Left cardiac atrium (tissue), 4 donors: Measurements from ENCODE around the gene KIAA0930. TPM values are rescaled to one million over a fixed set of nuclear protein-coding genes. Genes with fewer than 3 reads are reported as not detected.

Source experiments
- ATAC-seq, 2 donors: fragments of 200-7000 bp; cut with Tn5 transposase; one replicate each; pipeline ENCODE4 v1.9.1; 2020; ENCODE audit warnings: mild to moderate bottlenecking in 2 of 2, moderate library complexity in 2 of 2
- DNase-seq: peaks from one replicate; pipeline ENCODE4 v3.0.0-alpha.2; 2020
- intact Hi-C, 2 donors: fragments of 100-400 bp; cut with DNase I; formaldehyde crosslinking; loops; one replicate each; pipeline versions ENCODE4 v1.14.1 to v1.15.1; 2022 to 2023
- microRNA-seq, 2 donors: library from miRNA; unstranded; fragments of <30 nt; microRNA quantifications; one replicate each; pipeline ENCODE4 v1.2.0, GENCODE V29; 2020
- total RNA-seq, 2 donors: library from RNA; stranded (reverse); fragmentation: NEBNext Ultra II Directional; extraction: Animal tissue kit (Norgen Biotek cat#: 25700); gene quantifications; one replicate each; pipeline ENCODE4 v1.2.1, GENCODE V29; 2021
- donor health status: DM: no; HTN: yes; CAD: no.
- donor health status: DM: no; HTN: yes; CAD: no; lungs with severe emphysema.
- donor health status: DM: yes; HTN: yes; CAD: no.
- donor health status: Dilated cardiomyopathy.

KIAA0930 gene
- total RNA-seq, 2 donors from 2014 or later, result 25.8 to 38.5 TPM

- ATAC-seq, result peak; percentile 58 to 68
- peak; percentile 32 for DNase-seq
- intact Hi-C loops, result loop anchor here in 1 of 2 donors (5.0 kb wide), 1 partner anchor 73 kb away; no protein-coding TSS in a partner anchor
Measured at GRCh38 chr22:45164270-45165088, 76.2 kb downstream of the KIAA0930 start.

GRCh38 chr22:45163451-45164269 is 77.0 kb downstream of the KIAA0930 start, which contains the start of gene NUP50:
TSS of gene NUP50 (plus strand) at chr22:45163925. CDS start at chr22:45168178, 4,253 bp downstream.
- ATAC-seq, result peak; percentile 95 to 96
- DNase-seq, result peak; percentile 97
- intact Hi-C loops, result no loop called here

- DNase-seq, result peak; percentile 32
- intact Hi-C loops, result no loop called here
- peak; percentile 29 to 55 for ATAC-seq
Measured at GRCh38 chr22:45163099-45163450, 77.6 kb downstream of the KIAA0930 start.

- ATAC-seq (no peak), DNase-seq (no peak)
- intact Hi-C loops, result no loop called here
Measured at GRCh38 chr22:45162531-45162930, 78.2 kb downstream of the KIAA0930 start.

- ATAC-seq (no peak), DNase-seq (no peak)
- intact Hi-C loops, result no loop called here
Measured at GRCh38 chr22:45159652-45160462, 80.8 kb downstream of the KIAA0930 start.

GRCh38 chr22:45157907-45158306 is 82.8 kb downstream of the KIAA0930 start:
- DNase-seq, result no peak
- ATAC-seq, result no peak
- intact Hi-C loops, result no loop called here

- DNase-seq (no peak), ATAC-seq (no peak)
- intact Hi-C loops, result no loop called here
Measured at GRCh38 chr22:45155050-45155840, 85.4 kb downstream of the KIAA0930 start.

GRCh38 chr22:45154383-45154782 is 86.3 kb downstream of the KIAA0930 start:
- DNase-seq, result no peak
- no peak for ATAC-seq
- intact Hi-C loops, result no loop called here

- no peak for DNase-seq
- no peak for ATAC-seq
- intact Hi-C loops, result no loop called here
Measured at GRCh38 chr22:45151503-45151902, 89.2 kb downstream of the KIAA0930 start.

GRCh38 chr22:45150139-45150538 is 90.6 kb downstream of the KIAA0930 start:
- DNase-seq (no peak), ATAC-seq (no peak)
- intact Hi-C loops, result no loop called here

- intact Hi-C loops, result no loop called here
- DNase-seq (no peak), ATAC-seq (no peak)
Measured at GRCh38 chr22:45149671-45150070, 91.0 kb downstream of the KIAA0930 start.

GRCh38 chr22:45144916-45145315 is 95.8 kb downstream of the KIAA0930 start:
- DNase-seq, result no peak
- ATAC-seq, result no peak
- intact Hi-C loops, result no loop called here

- no peak for ATAC-seq
- no peak for DNase-seq
- intact Hi-C loops, result no loop called here
Measured at GRCh38 chr22:45142376-45142775, 98.3 kb downstream of the KIAA0930 start.

Small RNA genes within 50 kb of the gene (microRNA-seq; reads per million reads assigned to microRNA genes)
- gene MIR1249, result 3.0 to 6.8 reads per million in 2 donors

Other genes with a start within 250 kb of the KIAA0930 start
- under 1 TPM; 0.71 to 0.76 TPM for gene PHF21B, start 230.9 kb downstream of the KIAA0930 start, total RNA-seq
- 10 to 100 TPM; 21.9 to 25.0 TPM for gene NUP50, start 77.0 kb downstream of the KIAA0930 start, total RNA-seq
- under 1 TPM in 1 of 2 donors, not detected in 1; 0.29 TPM for gene UPK3A, start 44.1 kb upstream of the KIAA0930 start, total RNA-seq
- 10 to 100 TPM; 20.9 to 23.5 TPM for gene FAM118A, start 69.0 kb upstream of the KIAA0930 start, total RNA-seq
- not detected for gene SMC1B, start 172.7 kb upstream of the KIAA0930 start, total RNA-seq
- gene RIBC2, start 172.8 kb upstream of the KIAA0930 start, total RNA-seq, result under 1 TPM; 0.39 to 0.47 TPM